Kidney capillary endothelial cell (primary cell): ENCODE measurements around the gene ZNF341.
A peak's percentile ranks its signal among the peaks of the same experiment; 100 is the strongest.
"Not testable (repeated sequence)": the region's sequence is repeated elsewhere in the genome, so short reads cannot be mapped to it uniquely, and the experiment has no call there.

ENCODE experiments used
- DNase-seq: peaks from one replicate; pipeline ENCODE4 v3.0.0-alpha.2; 2018; ENCODE audit warnings: low spot score

ZNF341 gene

DNA sequence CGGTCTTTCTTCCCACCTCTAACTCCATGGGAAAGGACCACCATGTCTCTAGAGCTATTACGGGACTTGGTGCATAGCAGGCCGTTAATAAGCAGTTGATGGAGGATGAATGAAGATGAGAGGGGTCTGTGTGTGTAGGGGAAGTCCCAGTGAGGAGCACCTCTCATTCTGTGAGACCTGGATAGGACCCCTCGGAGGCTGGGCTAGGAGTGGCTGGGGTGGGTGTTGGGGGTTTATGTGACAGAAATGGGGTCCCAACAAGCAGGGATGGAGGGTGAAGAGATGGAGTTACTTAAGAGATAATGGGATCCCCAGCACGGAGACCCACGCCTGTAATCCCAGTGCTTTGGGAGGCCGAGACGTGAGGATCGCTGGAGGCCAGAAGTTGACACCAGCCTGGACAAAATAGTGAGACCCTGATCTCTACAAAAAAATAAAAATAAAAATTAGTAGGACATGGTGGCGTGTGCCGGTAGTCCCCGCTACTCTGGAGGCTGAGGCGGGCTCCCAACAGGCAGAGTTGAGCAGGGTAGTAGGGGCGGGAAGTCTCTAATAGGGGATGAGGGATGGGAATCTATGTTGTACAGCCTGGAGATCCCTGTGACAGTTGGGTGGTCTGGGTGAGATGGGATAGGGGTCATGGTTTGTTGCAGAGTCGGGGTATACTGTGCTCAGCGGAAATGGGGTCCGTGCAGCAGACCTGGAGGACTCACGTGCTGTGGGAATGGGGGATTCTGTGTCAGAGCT, 677 bp upstream of the ZNF341 start:
- no peak for DNase-seq

DNA sequence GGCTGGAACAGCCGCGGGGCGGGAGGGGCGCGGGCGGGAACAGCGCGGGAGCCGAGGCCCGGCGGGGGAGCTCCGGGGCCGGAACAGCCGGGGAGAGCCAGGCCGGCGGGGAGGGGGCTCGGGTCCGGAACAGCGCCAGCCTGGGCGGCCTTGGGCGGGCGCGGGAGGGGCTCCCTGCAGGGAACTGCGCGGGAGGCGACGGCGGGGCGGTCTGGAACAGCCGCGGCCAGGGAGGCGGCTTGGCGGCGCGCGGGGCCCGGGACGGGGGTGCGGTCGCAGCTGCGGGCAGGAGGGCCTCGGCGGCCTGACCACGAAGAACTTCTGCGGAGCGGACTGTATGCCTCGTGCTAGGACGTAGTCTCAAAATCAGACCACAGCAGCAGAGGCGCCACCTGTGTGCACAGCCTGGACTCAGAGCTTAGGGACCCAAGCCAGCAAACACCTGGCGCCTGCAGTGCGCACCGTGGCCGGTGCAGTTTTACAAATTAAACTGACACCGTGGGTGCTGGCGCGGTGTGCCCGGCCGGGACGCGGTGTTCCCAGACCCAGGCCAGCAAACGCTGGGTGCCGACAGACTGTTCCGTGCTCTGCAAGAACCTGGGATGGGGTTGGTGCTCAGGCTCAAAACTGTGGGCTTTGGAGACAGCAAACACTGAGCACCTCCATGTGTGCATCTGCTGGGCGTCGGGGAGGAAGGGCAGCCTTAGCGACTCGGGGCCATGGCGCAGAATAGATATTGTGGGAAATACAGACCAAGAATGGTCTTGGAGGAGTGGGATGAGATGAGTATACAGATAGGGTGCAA, 572 bp downstream of the ZNF341 start:
- no peak for DNase-seq

DNA sequence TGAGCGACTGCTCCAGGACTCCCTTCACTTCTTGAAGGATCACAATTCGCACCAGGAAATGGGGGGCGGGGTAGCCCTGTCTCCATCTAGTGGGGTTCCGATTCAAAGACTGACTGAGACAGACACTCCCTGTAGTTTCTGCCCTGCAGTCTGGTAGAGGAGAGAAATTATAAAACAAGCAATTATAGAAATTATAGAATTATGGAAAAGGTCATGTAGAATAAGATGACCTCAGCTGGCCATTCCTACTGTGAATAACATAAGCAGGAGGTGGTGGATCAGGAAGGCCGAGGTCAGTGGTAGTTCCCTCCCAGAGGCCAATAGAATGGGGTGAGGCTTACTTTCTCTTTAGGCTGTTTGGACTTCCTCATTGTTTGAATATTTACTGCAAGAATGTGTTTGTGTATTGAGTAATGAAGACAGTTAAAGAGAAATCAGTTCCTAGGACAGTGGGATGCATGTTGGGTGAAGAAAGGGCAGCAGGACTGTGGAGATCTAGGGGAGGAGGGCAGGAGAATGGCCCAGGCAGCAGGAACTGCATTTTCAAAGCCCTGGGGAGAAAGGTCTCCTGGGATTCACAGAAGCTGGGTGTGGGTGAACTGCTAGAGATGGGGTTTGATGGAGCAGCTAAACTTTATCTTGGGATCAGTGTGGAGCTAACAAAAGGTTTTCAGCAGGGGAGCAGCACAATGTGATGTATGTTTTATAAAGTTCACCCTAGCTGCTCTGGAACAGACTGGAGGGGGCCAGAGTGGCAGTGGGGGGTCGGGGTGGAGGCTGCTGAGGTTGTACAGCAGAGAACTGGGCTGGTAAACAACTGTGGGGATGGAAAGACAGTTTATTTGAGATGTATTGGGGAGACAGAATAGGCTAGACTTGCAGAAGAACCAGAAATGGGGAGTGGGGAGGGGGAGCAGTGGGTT, 2.1 kb downstream of the ZNF341 start:
- DNase-seq, result peak; percentile 47

DNA sequence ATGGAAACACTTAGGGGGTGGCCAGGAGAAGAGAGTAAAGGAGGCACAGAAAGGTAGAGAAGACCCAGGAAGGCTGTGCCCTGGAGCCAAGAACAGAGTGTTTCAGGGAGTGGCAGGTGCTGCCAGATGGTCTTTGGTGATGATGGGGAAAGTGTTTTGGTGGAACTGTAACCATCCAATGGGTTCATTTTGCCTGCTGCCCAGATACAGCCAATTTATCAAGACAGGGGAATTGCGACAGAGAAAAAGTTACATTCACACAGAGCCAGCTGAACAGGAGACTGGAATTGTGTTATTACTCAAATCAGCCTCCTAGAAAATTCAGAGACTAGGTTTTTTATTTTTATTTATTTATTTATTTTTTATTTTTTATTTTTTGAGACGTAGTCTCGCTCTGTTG, 5.2 kb downstream of the ZNF341 start:
- DNase-seq, result no peak

DNA sequence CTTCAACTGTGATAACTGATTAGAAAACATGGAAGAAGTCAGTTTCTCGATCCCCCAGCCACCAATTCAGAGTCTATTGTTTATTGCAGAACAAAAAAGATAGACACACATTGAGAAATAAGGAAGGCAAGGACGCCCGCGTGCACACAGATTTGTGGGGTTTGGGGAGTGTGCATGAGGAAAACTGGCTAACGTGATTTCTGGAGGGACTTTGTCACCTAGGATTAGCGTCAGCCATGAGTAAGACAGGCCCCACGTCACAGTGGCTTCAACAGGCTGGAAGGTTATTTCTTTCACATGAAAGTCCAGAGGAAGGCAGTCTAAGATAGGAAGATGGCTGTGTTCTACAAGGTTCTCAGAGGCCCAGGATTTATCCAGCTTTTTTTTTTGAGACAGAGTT, 7.7 kb downstream of the ZNF341 start:
- DNase-seq, result no peak

DNA sequence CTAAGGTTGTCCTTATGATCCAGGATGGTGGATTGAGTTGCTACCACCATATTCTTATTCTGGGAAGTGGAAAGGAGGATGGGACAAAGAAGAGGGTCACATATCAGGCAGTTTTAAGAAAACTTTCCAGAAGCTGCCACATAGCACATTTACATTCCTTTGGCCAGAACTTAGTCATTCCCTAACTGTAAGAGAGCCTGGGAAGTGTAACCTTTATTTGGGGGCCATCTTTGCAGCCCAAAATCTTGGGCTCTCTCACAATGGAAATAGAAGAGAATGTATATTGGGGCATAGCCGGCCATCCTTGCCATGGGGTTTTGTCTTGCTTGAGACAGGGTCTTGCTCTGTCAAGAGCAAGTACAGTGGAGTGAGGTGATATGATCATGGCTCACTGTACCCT, 8.4 kb downstream of the ZNF341 start:
- DNase-seq, result no peak

DNA sequence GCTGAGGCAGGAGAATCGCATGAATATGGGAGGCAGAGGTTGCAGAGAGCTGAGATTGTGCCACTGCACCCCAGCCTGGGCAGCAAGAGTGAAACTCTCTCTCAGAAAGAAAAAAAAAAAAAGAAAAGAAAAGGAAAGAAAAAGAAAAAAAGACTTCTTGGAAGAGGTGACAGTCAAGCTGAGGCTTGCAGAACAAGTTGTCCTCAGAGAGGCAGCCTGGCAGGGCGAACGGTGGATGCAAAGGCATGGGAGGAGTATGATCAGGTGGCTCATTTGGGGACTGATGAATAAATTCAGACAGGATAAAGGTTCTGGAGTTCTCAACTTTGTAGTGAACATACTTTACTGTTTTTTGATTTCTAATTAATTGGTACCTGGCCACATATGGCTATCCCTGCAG, 12.4 kb downstream of the ZNF341 start:
- no peak for DNase-seq

DNA sequence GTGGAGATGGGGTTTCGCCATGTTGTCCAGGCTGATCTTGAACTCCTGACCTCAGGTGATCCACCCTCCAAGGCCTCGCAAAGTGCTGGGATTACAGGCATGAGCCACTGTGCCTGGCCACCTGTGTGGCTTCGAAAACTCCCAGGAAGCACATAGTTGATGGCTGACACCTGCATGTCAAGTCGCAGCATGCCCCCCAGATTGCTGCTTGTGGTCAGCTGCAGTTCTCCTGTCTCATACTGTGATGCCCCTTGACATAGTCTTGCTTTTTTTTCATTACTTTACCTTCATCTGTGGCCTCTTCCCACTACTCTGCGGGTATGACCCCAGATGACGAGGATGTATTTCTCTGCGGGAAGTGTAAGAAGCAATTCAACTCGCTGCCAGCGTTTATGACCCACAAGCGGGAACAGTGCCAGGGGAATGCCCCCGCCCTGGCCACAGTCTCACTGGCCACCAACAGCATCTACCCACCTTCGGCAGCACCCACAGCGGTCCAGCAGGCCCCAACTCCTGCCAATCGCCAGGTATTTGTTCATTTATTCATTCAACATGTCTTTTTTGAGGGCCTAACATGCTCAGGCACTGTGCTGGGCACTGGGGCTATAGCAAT, 13.1 kb downstream of the ZNF341 start:
- no peak for DNase-seq

DNA sequence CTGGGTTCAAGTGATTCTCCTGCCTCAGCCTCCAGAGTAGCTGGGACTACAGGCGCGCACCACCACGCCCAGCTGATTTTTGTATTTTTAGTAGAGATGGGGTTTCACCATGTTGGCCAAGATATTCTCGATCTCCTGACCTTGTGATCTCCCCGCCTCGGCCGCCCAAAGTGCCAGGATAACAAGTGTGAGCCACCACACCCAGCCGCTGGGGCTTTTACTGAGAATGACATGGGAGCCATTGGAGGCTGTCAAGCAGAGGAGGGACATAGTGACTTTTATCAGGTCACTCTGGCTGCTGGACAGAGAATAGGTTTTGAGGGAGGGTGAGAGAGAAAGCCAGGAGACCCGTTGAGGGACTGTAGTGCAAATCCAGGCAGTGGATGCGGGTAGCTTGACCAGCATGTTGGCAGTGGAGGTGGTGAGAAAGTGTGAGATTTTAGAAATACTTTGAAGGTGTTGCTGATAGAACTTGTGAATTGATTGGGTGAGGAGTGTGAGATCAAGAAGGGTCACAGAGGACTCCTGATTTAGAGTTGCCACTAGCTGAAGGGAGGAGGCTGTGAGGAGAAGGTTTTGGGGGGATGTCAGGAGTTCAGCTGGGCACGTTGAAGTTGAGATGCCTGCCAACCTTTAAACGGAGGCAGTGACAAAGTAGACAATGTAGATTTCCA, 14.7 kb downstream of the ZNF341 start:
- no peak for DNase-seq

DNA sequence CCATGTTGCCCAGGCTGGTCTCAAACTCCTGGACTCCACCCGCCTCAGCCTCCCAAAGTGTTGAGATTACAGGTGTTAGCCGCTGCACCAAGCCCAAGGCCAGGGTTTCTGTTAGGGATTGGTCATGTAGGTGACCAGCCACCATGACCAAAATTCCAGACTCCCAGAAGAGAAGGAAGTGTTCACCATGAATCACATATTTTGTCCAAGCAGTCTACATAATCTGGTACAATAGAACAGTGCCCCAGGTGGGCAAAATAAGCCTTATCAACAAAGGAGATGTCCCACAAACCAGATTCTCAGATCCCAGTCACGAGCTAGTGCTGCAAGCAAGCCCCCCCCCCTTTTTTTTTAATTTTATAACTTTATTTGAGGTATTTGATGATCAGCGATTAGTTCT, 20.0 kb downstream of the ZNF341 start:
- DNase-seq, result no peak

DNA sequence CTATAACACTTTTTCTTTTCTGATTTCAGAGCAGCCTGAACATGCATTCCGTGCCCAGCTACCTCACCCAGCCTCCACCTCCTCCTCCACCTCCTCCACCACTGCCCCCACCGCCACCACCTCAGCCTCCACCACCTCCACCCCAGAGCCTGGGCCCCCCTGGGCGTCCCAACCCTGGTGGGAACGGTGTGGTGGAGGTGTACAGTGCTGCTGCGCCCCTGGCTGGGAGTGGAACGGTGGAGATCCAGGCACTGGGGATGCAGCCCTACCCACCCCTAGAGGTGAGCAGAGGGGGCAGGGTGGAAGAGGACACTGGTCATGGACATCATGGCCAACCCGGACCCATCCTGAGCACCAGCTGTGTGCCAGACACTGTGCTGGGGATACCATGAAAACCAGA, 21.3 kb downstream of the ZNF341 start:
- DNase-seq, result no peak

DNA sequence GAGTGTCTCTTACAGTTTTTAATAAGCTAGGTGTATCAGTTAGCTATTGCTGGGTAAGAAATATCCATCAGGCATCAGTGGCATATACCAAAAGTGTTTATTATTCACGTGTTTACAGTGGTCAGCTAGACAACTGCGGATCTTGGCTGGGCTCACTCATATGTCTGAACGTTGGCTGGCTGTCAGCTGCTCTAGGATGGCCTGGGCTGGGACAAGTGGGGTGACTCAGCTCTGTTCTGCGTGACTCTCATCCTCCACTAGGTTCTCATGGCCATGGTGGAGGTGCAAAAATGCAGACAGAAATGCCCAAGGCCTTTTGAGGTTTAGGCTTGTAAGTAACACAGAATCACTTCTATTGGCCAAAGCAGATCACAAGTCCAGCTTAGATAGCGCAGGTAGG, 22.0 kb downstream of the ZNF341 start:
- DNase-seq, result no peak

DNA sequence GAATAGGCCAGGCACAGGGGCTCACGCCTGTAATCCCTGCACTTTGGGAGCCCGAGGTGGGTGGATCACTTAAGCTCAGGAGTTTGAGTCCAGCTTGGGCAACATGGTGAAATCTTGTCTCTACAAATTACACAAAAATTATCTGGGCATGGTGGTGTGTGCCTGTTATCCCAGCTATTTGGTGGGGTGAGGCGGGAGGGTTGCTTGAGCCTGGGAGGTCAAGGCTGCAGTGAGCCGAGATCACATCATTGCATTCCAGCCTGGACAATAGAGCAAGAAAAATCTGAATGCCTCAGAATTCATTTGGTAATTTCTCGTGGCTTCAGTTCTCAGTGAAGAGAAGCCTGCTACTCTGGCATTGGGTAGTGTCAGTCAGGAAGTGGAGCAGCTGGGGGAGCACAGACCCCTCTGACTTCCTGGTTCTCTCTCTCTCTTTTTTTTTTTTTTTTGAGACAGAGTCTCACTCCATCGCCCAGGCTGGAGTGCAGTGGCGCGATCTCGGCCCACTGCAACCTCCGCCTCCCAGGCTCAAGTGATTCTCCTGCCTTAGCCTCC, 24.2 kb downstream of the ZNF341 start:
- DNase-seq, result not testable (repeated sequence)

DNA sequence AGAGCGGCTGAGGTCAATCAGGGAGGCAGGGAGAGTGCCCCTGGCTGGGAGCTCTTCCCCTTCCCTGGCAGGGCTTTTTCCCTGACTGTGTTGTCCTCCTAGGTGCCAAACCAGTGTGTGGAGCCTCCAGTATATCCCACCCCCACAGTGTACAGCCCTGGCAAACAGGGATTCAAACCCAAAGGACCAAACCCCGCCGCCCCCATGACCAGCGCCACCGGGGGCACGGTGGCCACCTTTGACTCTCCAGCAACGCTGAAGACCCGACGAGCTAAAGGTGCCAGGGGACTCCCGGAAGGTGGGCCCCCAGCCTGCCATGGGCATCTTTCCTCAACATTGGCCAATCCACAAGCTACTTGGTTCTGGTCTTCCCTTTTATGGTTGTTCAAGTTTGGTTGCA, 25.2 kb downstream of the ZNF341 start:
- DNase-seq, result no peak

DNA sequence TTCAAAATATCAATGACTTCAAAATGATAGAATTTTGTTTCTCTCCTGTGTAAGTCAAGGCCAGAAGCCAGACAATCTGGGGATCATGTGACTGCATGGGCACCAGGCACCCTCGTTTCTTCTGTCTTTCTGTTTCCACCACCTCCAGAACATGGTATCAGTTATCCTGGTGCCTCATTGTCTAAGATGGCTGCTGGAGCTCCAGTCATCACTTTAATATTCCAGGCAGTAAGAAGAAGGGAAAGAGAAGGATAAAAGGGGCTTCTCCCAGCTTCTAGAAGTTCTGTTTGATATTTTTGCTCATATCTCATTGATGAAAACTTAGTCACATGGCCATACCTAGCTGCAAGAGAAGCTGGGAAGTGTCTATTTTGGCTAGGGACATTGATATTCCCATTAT, 25.7 kb downstream of the ZNF341 start:
- DNase-seq, result no peak

DNA sequence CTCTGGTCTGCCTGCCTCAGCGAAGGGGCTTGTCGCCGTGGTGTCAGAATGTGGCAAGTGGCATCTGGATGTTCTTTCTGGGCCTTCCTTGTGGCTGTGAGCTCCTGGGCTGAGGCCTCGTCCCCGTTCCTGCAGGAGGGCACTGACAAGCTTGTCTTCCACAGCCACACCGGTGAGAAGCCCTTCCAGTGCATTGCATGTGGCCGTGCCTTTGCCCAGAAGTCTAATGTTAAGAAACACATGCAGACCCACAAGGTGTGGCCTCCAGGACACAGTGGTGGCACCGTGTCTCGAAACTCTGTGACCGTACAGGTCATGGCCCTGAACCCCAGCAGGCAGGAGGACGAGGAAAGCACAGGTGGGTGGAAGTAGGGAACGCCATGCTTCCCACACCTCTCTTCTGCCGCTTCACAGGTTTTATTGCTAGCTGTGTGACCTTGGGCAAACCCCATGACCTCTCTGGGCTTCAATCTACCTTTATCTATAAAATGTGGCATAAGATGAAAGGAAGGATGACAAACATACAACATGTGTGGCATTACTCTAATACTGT, 30.0 kb downstream of the ZNF341 start:
- DNase-seq, result no peak

DNA sequence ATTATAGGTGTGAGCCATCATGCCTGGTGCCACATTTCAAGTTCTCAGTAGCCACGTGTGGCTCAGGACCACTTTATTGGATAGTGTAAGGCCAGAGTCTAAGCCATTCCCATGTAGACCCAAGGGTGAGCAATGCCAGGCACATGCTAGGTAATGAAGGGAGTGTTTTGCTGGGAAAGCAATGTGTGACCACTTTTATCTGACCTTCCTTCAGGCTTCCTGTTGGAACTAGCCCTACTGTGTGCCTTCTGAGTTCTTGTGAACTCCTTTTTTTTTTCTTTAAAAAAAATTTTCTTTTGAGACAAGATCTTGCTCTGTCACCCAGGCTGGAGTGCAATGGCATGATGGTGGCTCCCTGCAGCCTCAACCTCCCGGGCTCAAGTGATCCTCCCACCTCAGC, 33.3 kb downstream of the ZNF341 start:
- DNase-seq, result no peak

DNA sequence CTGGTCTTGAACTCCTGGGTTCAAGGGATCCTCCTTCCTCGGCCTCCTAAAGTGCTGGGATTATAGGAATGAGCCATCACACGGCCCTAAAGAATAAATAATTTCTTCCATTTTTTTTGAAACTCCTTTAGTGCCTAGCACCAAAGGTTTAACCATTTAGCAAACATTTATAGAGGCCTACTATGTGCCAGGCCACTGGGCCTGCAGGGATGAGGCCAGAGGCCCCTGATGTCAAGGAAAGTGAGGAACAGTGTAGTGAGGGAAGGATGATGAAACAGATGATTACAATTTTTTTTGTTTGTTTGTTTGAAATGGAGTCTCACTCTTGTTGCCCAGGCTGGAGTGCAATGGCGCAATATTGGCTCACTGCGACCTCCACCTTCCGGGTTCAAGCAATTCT, 33.8 kb downstream of the ZNF341 start:
- DNase-seq, result no peak

DNA sequence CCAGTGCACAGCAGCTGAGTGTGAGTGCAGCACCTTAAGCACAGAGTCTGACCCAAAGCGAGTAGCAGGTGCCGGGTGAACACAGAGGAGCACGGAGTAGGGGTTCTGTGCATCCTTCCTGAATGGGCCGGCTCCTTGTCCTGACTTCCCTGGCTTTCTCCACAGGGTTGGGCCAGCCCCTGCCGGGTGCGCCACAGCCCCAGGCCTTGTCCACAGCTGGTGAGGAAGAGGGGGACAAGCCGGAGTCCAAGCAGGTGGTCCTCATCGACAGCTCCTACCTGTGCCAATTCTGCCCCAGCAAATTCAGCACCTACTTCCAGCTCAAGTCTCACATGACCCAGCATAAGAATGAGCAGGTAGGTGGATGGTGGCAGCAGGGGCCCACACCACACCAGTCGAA, 34.9 kb downstream of the ZNF341 start:
- DNase-seq, result no peak

DNA sequence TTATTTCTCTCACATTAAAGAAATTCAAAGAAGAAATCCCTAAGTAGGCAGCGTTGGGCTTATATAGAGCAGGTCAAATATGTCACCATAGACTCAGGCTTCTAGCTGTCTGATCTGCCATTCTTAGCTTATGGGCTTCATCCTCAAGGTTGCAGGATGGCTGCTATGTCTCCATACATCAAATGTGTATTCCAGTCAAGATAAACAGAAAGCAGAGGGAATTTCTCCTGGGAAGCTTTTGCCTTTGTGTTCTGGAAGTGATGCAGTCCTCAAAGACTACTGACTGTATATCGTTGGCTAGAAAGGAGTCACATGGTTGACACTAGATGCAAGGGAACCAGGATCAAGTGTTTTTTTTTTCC, 36.0 kb downstream of the ZNF341 start:
- DNase-seq, result no peak

DNA sequence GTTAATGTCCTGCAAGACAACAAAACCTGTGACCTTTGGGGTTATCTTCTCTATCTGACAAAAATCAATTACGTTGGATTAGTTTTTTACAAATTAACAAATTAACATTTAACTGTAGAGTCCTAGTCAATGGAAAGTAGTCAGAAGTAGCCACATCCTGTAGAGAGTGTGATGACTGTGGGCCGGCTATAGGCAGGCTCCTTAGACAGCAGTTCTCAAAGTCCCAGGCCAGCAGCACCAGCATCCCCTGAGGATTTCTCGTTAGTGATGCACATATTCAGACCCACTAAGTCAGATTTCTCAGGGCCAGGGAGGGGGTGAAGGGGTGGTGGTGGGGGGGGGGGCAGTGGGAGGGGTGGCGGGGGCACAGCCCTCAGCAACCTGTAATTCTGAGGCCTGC, 37.2 kb downstream of the ZNF341 start:
- DNase-seq, result no peak
